Loucy (cell line): ENCODE data around the gene TAF4.

Experiments used
- H2AFZ ChIP-seq: fragments of 200-600 bp; sonication (generic); 2 replicates; pipeline ENCODE4 v1.6.0; 2016; ENCODE audit warnings: antibody characterized with exemption, mild to moderate bottlenecking, low read length, moderate library complexity
- H3F3A ChIP-seq: fragments of 200-600 bp; 2 replicates; pipeline ENCODE4 v1.6.0; 2016; ENCODE audit warnings: antibody characterized with exemption, low read depth, mild to moderate bottlenecking
- H3K27me3 ChIP-seq: fragments of 200-600 bp; sonication (generic); 2 replicates; pipeline ENCODE4 v1.6.1; 2014; ENCODE audit warnings: low read length, mild to moderate bottlenecking; ENCODE audit not compliant: insufficient read depth, poor library complexity, severe bottlenecking
- H3K36me3 ChIP-seq: fragments of 200-600 bp; sonication (generic); 2 replicates; pipeline ENCODE4 v1.6.1; 2016; ENCODE audit warnings: low read length; ENCODE audit not compliant: insufficient read depth
- H3K4me1 ChIP-seq: fragments of 200-600 bp; sonication (generic); 2 replicates; pipeline ENCODE4 v1.5.1; 2014; ENCODE audit warnings: low read length, mild to moderate bottlenecking; ENCODE audit not compliant: insufficient read depth, poor library complexity, severe bottlenecking
- H3K4me2 ChIP-seq: fragments of 200-600 bp; sonication (generic); 2 replicates; pipeline ENCODE4 v1.6.0; 2014; ENCODE audit warnings: antibody characterized with exemption, low read length, low read depth, mild to moderate bottlenecking; ENCODE audit not compliant: poor library complexity, severe bottlenecking
- H3K4me3 ChIP-seq: fragments of 200-600 bp; sonication (generic); 2 replicates; pipeline ENCODE4 v1.5.1; 2014; ENCODE audit warnings: low read length, mild to moderate bottlenecking, mixed read lengths; ENCODE audit not compliant: poor library complexity, severe bottlenecking
- H3K79me2 ChIP-seq: fragments of 200-600 bp; sonication (generic); 2 replicates; pipeline ENCODE4 v1.6.1; 2014; ENCODE audit warnings: low read length; ENCODE audit not compliant: insufficient read depth
- H3K9ac ChIP-seq: fragments of 200-600 bp; sonication (generic); 2 replicates; pipeline ENCODE4 v1.6.0; 2014; ENCODE audit warnings: mild to moderate bottlenecking, low read depth, low read length, moderate library complexity; ENCODE audit not compliant: poor library complexity, severe bottlenecking
- H3K9me2 ChIP-seq: fragments of 200-600 bp; sonication (generic); replicated peaks from 2 replicates; pipeline ENCODE4 v1.6.1; 2016; ENCODE audit warnings: low read depth, low read length, mixed read lengths
- H3K9me3 ChIP-seq: fragments of 200-600 bp; sonication (generic); 2 replicates; pipeline ENCODE4 v1.6.1; 2014; ENCODE audit warnings: mild to moderate bottlenecking, antibody characterized with exemption, low read length, low read depth; ENCODE audit not compliant: insufficient read depth
- H4K20me1 ChIP-seq: fragments of 200-600 bp; sonication (generic); 2 replicates; pipeline ENCODE4 v1.6.0; 2014; ENCODE audit warnings: antibody characterized with exemption, low read length, mild to moderate bottlenecking; ENCODE audit not compliant: insufficient read depth, poor library complexity, severe bottlenecking
- CTCF ChIP-seq: fragments of 200-600 bp; sonication (generic); conservative IDR thresholded peaks from 2 replicates; pipeline ENCODE4 v1.5.1; 2014; ENCODE audit warnings: mild to moderate bottlenecking, antibody characterized with exemption, low read length
- EZH2phosphoT487 ChIP-seq: fragments of 200-600 bp; IDR thresholded peaks from 2 replicates; pipeline ENCODE4 v1.6.1; 2018; ENCODE audit warnings: antibody characterized with exemption, mild to moderate bottlenecking, moderate library complexity, borderline replicate concordance

TAF4 gene

GRCh38 chr20:61970357-61970756, 95.3 kb downstream of the TAF4 start:
- Histone ChIP-seq H3K4me2 (no peak overlapping the region), H3K4me1 (no peaks in the 10 kb centered on the region), H3K27me3 (no peaks in the 10 kb centered on the region), H4K20me1 (no peaks in the 10 kb centered on the region), H3K9ac (no peak overlapping the region), H3K36me3 (peaks cover 34% of the 10 kb centered on the region), H3K9me3 (no peaks in the 10 kb centered on the region), H3K4me3 (no peak overlapping the region), H2AFZ (no peak overlapping the region), H3F3A (no peaks in the 10 kb centered on the region), H3K79me2 (no peaks in the 10 kb centered on the region), H3K9me2 (no peaks in the 10 kb centered on the region)
- TF ChIP-seq EZH2phosphoT487 (no peak), CTCF (no peak)

GRCh38 chr20:61969806-61970205, 95.9 kb downstream of the TAF4 start:
- no peaks in the 10 kb centered on the region for H3K27me3 ChIP-seq

GRCh38 chr20:61968932-61969331, 96.7 kb downstream of the TAF4 start:
- Histone ChIP-seq H3K36me3 (peaks cover 23% of the 10 kb centered on the region), H3K79me2 (no peaks in the 10 kb centered on the region), H3K9me2 (no peaks in the 10 kb centered on the region), H3K9ac (no peak overlapping the region), H3K4me1 (no peaks in the 10 kb centered on the region), H4K20me1 (no peaks in the 10 kb centered on the region), H2AFZ (no peak overlapping the region), H3K4me3 (no peak overlapping the region), H3K9me3 (no peaks in the 10 kb centered on the region), H3K4me2 (no peak overlapping the region), H3K27me3 (no peaks in the 10 kb centered on the region), H3F3A (no peaks in the 10 kb centered on the region)
- no peak for TF ChIP-seq EZH2phosphoT487
- no peak for TF ChIP-seq CTCF

More at GRCh38 chr20:61969806-61970205, 95.9 kb downstream of the TAF4 start:
- Histone ChIP-seq H3K9me2 (no peaks in the 10 kb centered on the region), H3K36me3 (peaks cover 31% of the 10 kb centered on the region), H4K20me1 (no peaks in the 10 kb centered on the region), H3K79me2 (no peaks in the 10 kb centered on the region), H3K4me2 (no peak overlapping the region), H3K9ac (no peak overlapping the region), H3F3A (no peaks in the 10 kb centered on the region), H3K9me3 (no peaks in the 10 kb centered on the region), H3K4me1 (no peaks in the 10 kb centered on the region), H3K4me3 (no peak overlapping the region), H2AFZ (no peak overlapping the region)
- no peak for TF ChIP-seq CTCF
